Right kidney (tissue), 1 donor: ENCODE data around the gene SNX19.
"Not testable (repeated sequence)": the region's sequence is repeated elsewhere in the genome, so short reads cannot be mapped to it uniquely, and the experiment has no call there.

ENCODE experiments used
- DNase-seq: peaks from one replicate; pipeline ENCODE4 v3.0.0-alpha.2; 2016

The SNX19 gene

GRCh38 chr11:130874955-130875531, 41.2 kb downstream of the SNX19 start:
- no peak for DNase-seq

- no peak for DNase-seq
Measured at GRCh38 chr11:130874396-130874795, 41.9 kb downstream of the SNX19 start.

GRCh38 chr11:130873761-130874160, 42.5 kb downstream of the SNX19 start:
- DNase-seq: no peak

DNA sequence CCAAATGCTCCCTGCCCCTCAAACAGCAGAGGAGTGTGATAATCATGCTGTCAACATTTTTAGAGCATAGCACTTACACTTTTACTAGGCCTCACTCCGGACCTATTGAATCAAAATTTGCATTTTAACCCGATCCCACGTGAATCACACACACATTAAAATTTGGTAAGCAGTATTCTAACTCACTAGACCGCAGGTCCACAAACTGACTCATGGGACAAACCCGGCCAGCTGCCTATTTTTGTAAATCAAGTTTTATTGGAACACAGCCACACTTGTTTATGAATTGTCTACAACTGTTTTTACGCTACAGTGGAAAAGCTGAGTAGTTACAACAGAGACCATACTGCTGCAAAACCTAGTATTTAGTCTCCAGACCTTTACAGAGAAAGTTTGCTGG, 43.3 kb downstream of the SNX19 start:
- DNase-seq: no peak

- no peak for DNase-seq
Measured at GRCh38 chr11:130872513-130872912, 43.8 kb downstream of the SNX19 start.

DNA sequence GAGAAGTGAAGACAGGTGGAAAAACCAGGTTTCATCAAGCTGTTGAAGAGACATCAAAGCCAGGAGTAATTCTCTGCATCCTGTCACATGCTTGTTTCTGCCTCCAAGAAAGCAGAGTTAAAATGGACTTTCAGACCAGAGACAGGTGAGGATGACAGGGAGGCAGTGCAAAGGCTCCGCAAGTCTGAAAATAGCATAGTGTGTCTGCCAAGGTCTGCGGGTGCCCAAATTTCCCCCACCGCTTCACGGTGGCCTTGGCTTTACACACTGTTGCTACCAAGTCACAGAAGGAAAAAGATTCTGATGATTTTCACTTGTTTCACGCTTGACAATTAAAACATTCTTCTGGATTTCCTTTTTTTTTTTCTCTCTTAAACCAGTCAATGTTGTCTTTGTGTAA, 44.2 kb downstream of the SNX19 start:
- no peak for DNase-seq

DNA sequence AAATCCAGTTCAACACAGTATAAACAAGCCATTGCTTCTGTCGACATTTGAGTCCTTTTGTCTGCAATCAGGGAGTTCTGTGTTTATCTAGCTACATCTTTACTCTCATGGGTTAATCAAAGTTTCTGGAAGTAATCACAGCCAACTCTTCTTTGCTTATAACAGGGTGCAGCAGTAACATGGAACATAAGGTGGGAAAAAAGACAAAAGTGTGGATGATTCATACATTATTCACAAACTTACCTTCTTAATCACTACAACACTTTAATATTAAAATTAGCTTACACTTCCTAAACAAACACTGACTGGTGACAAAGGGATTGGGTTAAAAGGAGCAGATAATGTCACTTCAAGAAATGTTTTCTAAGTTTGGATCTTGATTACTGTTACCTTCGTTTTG, 44.7 kb downstream of the SNX19 start:
- DNase-seq: no peak

DNA sequence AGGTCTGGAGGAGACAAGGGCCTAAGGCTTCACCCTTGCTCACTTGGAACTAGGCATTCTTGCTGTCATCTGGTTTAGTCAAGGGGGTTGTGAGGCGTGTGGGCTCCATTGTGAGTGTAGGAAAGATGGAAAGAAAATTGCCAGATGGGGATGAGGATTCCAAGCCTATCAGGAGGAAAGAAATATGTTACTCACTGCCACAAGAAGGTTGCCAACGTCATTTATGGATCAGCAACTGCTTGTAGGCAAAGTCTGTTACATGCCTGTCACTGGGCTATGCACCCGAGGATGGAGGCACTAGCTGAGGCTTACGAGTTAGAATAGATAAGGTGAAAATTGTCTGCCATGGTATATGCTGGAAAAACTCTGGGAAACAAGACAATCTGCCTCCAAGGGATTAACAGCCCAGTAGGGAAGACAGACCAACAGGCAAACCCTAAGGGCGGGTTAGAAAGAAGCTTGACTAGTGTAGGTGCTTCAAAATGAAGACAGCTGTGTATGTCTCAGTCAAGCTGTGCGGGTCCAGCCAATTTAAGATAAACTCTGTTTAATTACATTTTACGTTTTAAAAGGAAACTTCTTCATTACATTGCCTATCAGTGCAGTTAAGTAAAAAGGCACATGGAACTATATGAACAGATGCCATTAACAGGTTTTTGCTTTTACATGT, 47.4 kb downstream of the SNX19 start:
- no peak for DNase-seq

GRCh38 chr11:130868086-130868710, 48.1 kb downstream of the SNX19 start:
- DNase-seq: no peak

DNA sequence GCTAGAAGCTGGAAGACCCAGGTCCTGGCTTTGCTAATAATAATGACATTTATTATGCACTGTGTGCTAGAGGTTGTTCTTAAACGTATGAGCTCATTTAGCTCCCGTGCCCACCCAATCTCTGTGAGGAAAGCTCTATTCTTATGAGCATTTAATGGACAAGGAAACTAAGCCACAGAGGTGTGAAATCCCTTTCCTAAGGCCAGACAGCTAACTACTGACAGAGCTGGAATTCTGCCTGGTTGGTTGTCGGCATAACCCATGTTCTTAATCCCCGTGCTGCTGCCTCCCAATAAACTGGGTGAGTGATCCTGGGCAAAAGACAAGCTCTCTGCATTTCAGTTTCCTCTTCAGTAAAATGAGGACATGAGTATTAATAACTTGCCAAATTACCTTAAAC, 49.4 kb downstream of the SNX19 start:
- DNase-seq: no peak

- DNase-seq: no peak
Measured at GRCh38 chr11:130865774-130866114, 50.5 kb downstream of the SNX19 start.

DNA sequence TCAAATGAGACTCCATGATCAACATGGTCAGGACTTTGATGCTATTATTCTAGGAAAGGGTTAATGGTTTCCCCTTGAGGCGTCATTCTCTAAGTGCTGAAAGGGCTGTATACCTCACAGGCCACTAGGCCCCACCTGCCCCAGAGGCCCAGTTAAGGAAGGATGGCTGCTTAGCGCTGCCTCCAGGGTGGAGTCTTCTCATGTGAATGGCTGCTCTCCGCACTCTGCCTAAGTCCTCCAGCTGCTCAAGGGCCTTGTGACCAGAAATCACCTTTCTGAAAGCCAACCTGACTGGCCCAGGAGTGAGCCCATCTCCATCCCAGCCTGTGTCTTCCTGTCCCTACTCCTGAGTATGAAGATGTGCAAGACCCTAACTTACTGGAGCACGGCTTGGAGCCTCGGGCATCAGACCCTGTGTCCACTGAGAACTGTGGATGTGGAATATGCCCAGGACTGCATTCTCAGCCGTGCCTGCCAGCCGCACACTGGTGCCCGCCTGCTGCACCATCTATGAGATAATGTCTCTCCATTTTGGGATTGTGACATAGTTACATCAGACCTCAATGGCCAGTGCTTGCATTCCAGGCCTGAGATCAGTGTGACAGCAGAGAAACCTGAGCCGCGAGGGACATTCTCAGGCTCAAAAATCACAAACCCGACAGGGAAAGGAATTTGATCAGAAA, 51.0 kb downstream of the SNX19 start:
- peak; percentile 25 for DNase-seq

GRCh38 chr11:130861902-130862860, 54.1 kb downstream of the SNX19 start:
- peak; percentile 92 for DNase-seq

GRCh38 chr11:130861283-130861682, 55.0 kb downstream of the SNX19 start:
- no peak for DNase-seq

GRCh38 chr11:130859886-130860285, 56.4 kb downstream of the SNX19 start:
- no peak for DNase-seq

- no peak for DNase-seq
Measured at GRCh38 chr11:130858215-130858614, 58.1 kb downstream of the SNX19 start.

DNA sequence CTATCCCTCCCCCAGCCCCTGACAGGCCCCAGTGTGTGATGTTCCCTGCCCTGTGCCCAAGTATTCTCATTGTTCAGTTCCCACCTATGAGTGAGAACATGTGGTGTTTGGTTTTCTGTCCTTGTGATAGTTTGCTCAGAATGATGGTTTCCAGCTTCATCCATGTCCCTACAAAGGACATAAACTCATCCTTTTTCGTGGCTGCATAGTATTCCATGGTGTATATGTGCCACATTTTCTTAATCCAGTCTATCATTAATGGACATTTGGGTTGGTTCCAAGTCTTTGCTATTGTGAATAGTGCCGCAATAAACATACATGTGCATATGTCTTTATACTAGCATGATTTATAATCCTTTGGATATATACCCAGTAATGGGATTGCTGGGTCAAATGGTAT, 60.6 kb downstream of the SNX19 start:
- DNase-seq: not testable (repeated sequence)

GRCh38 chr11:130854483-130854882, 61.8 kb downstream of the SNX19 start:
- no peak for DNase-seq

DNA sequence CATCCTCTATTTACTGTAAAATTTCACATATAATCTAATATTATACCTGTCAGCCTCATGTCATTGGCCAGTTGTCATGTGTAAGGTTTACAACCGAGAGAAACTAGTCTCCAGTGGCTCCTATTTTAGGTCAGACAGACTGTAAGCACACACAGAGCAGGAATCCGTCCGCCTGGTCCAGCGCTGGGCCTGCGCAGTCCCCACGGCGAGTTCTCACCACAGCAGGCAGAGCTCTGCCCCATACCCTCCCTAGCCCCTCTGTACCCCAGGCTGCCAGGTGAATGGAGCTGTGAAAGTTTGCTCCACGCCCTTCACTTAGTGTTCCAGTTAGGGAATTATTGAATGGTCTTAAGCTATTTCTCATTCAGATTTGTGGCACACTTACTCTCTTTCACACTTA, 63.7 kb downstream of the SNX19 start:
- DNase-seq: no peak

DNA sequence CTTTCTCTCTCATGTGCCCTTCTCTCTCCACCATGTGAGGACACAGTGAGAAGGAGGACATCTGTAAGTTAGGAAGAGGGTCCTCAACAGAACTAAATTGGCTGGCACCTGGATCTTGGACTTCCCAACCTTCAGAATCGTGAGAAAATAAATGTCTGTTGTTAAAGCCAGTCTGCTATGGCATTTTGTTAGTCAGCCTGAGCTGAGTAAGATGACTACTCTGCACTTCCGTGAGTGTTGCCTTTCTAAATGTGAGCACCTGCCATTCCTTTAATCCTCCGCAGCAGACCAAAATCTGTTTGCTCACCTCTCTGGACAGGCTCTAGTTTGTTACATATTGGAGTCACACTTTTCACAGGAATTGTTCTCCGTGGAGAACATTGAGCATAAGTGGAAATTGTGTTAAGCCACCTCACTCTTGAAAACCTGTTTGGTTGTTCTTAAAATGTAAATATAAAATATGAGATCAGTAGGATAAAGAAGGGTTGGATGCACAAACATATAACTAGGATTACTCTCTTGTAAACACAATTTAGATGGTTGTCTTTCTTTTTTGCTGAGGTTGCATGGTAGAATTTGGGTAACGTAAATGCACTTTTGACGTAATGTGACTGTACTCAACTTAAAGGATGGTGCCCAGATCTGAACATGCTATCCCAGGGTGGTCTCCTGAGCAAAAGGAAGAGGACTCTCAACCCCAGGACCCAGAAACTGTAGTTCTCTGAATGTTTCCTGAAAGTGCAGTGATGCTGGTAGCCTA, 65.9 kb downstream of the SNX19 start:
- no peak for DNase-seq

DNA sequence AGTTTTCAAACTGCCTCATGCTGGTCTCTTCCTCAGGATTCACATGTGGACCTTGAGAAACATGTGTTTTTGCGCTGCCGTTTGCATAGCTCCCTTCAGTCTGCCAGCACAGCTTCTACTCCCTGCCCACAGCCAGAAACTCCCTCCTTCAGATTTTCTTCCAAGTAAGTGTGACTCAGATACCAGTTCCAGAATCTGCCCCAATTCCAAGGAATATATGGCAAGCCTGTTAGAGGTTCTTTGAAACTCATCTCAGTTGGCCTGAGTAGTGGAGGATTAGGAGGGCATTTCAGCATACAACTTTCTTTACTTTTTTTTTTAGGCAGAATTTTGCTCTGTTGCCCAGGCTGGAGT, 67.1 kb downstream of the SNX19 start:
- DNase-seq: no peak
